SK-N-SH treated with all-trans-retinoic acid at 6 μM for 48 hours (cell line): ENCODE measurements around the gene IGSF8.

Experiments used
- ATAC-seq: fragments of 200-7000 bp; cut with Tn5 transposase; 3 replicates; pipeline ENCODE4 v1.9.1; 2020; ENCODE audit warnings: mild to moderate bottlenecking, moderate library complexity
- ARNTL ChIP-seq: fragments of 450-650 bp; formaldehyde crosslinking; IDR thresholded peaks from 2 replicates; pipeline ENCODE4 v1.5.0; 2020; ENCODE audit warnings: low read depth, mild to moderate bottlenecking, moderate library complexity, borderline replicate concordance
- BACH2 ChIP-seq: fragments of 250-450 bp; sonication (Bioruptor Pico); IDR thresholded peaks from 2 replicates; pipeline ENCODE4 v1.9.0; 2021; ENCODE audit warnings: mild to moderate bottlenecking, borderline replicate concordance
- CREB5 ChIP-seq: fragments of 250-450 bp; sonication (Bioruptor Pico); IDR thresholded peaks from 2 replicates; pipeline ENCODE4 v1.5.1; 2020; ENCODE audit warnings: low read depth, mild to moderate bottlenecking, moderate library complexity
- CSDC2 ChIP-seq: fragments of 250-450 bp; sonication (Bioruptor Pico); IDR thresholded peaks from 2 replicates; pipeline ENCODE4 v1.5.0; 2020; ENCODE audit warnings: mild to moderate bottlenecking, moderate library complexity
- CSRNP3 ChIP-seq: fragments of 250-450 bp; sonication (Bioruptor Pico); IDR thresholded peaks from 2 replicates; pipeline ENCODE4 v1.5.1; 2021; ENCODE audit warnings: mild to moderate bottlenecking, moderate library complexity
- ESRRG ChIP-seq: fragments of 250-450 bp; sonication (Bioruptor Pico); IDR thresholded peaks from 2 replicates; pipeline ENCODE4 v1.6.1; 2021; ENCODE audit warnings: mild to moderate bottlenecking
- GLIS3 ChIP-seq: fragments of 250-450 bp; sonication (Bioruptor Pico); IDR thresholded peaks from 2 replicates; pipeline ENCODE4 v1.5.0; 2020; ENCODE audit warnings: mild to moderate bottlenecking, moderate library complexity
- ISL1 ChIP-seq: fragments of 250-450 bp; sonication (Bioruptor Pico); IDR thresholded peaks from 2 replicates; pipeline ENCODE4 v2.1.2; 2022; ENCODE audit warnings: mild to moderate bottlenecking, moderate library complexity
- OSR1 ChIP-seq: fragments of 250-450 bp; sonication (Bioruptor Pico); IDR thresholded peaks from 2 replicates; pipeline ENCODE4 v1.8.0; 2022; ENCODE audit warnings: moderate library complexity, mild to moderate bottlenecking, inconsistent platforms
- PATZ1 ChIP-seq: fragments of 250-450 bp; sonication (Bioruptor Pico); IDR thresholded peaks from 2 replicates; pipeline ENCODE4 v1.8.0; 2020; ENCODE audit warnings: mild to moderate bottlenecking, moderate library complexity, borderline replicate concordance
- POU6F1 ChIP-seq: fragments of 250-450 bp; sonication (Bioruptor Pico); IDR thresholded peaks from 2 replicates; pipeline ENCODE4 v1.8.0; 2021; ENCODE audit warnings: low read depth, mild to moderate bottlenecking, moderate library complexity, borderline replicate concordance
- PPARA ChIP-seq: fragments of 250-450 bp; sonication (Bioruptor Pico); IDR thresholded peaks from 2 replicates; pipeline ENCODE4 v1.5.0; 2020; ENCODE audit warnings: mild to moderate bottlenecking, borderline replicate concordance
- TCF4 ChIP-seq: fragments of 250-450 bp; sonication (Bioruptor Pico); IDR thresholded peaks from 2 replicates; pipeline ENCODE4 v1.8.0; 2021; ENCODE audit warnings: mild to moderate bottlenecking, moderate library complexity, borderline replicate concordance
- TOX ChIP-seq: fragments of 250-450 bp; sonication (Bioruptor Pico); IDR thresholded peaks from 2 replicates; pipeline ENCODE4 v1.8.0; 2021; ENCODE audit warnings: mild to moderate bottlenecking, moderate library complexity, borderline replicate concordance
- TSHZ2 ChIP-seq: fragments of 250-450 bp; sonication (Bioruptor Pico); IDR thresholded peaks from 2 replicates; pipeline ENCODE4 v1.5.0; 2020; ENCODE audit warnings: mild to moderate bottlenecking, moderate library complexity
- ZC3H10 ChIP-seq: fragments of 250-450 bp; sonication (Bioruptor Pico); IDR thresholded peaks from 2 replicates; pipeline ENCODE4 v1.5.1; 2021; ENCODE audit warnings: mild to moderate bottlenecking, moderate library complexity
- ZFP3 ChIP-seq: fragments of 250-450 bp; sonication (Bioruptor Pico); IDR thresholded peaks from 2 replicates; pipeline ENCODE4 v1.5.0; 2020; ENCODE audit warnings: mild to moderate bottlenecking, moderate library complexity
- ZFP30 ChIP-seq: fragments of 450-650 bp; formaldehyde crosslinking; IDR thresholded peaks from 2 replicates; pipeline ENCODE4 v1.5.0; 2022; ENCODE audit warnings: mild to moderate bottlenecking, moderate library complexity
- ZNF565 ChIP-seq: fragments of 450-650 bp; formaldehyde crosslinking; conservative IDR thresholded peaks from 2 replicates; pipeline ENCODE4 v1.5.0; 2020; ENCODE audit warnings: low read depth, mild to moderate bottlenecking, moderate library complexity
- ZNF70 ChIP-seq: fragments of 450-650 bp; formaldehyde crosslinking; IDR thresholded peaks from 2 replicates; pipeline ENCODE4 v1.5.0; 2020; ENCODE audit warnings: mild to moderate bottlenecking, moderate library complexity

The IGSF8 gene

GRCh38 chr1:160081261-160081936 lies 17.0 kb downstream of the IGSF8 start, which contains the start of gene KCNJ9:
Gene KCNJ9 (plus strand): TSS chr1:160081538. CDS start chr1:160084031, 2,493 bp downstream.
- no peak for ATAC-seq

GRCh38 chr1:160080381-160081100 lies 17.9 kb downstream of the IGSF8 start:
- no peak for ATAC-seq
- TF ChIP-seq TCF4 (CRISPR knock-in tag) (no peak), ISL1 (CRISPR knock-in tag) (no peak), CREB5 (CRISPR knock-in tag) (no peak), ZFP30 (no peak), ZFP3 (CRISPR knock-in tag) (no peak), ARNTL (CRISPR knock-in tag) (no peak), ZNF70 (no peak), CSDC2 (CRISPR knock-in tag) (no peak), PPARA (CRISPR knock-in tag) (no peak), TSHZ2 (CRISPR knock-in tag) (no peak), GLIS3 (CRISPR knock-in tag) (no peak), CSRNP3 (CRISPR knock-in tag) (no peak), ESRRG (CRISPR knock-in tag) (no peak)

More at GRCh38 chr1:160081261-160081936, 17.0 kb downstream of the IGSF8 start, which contains the start of gene KCNJ9:
- TF ChIP-seq BACH2 (CRISPR knock-in tag): no peak
- no peak for TF ChIP-seq ESRRG (CRISPR knock-in tag)
- peak; percentile 89 for TF ChIP-seq ZNF70
- no peak for TF ChIP-seq OSR1 (CRISPR knock-in tag)
- TF ChIP-seq ZFP30: no peak

- ATAC-seq: no peak
- no peak for TF ChIP-seq PATZ1 (CRISPR knock-in tag)
- no peak for TF ChIP-seq TOX (CRISPR knock-in tag)
Measured at GRCh38 chr1:160079448-160079847, 19.0 kb downstream of the IGSF8 start.

GRCh38 chr1:160078512-160079195 lies 19.8 kb downstream of the IGSF8 start:
- peak; percentile 88 for ATAC-seq
- TF ChIP-seq ARNTL (CRISPR knock-in tag) (no peak), BACH2 (CRISPR knock-in tag) (no peak), GLIS3 (CRISPR knock-in tag) (no peak), CREB5 (CRISPR knock-in tag) (no peak), ZNF565 (CRISPR knock-in tag) (no peak), TSHZ2 (CRISPR knock-in tag) (no peak), ZC3H10 (CRISPR knock-in tag) (no peak), ZFP30 (no peak), POU6F1 (no peak)
